Measurements from ENCODE around the gene BRCA1. TPM values are rescaled to one million over a fixed set of nuclear protein-coding genes. Genes with fewer than 3 reads are reported as not detected.
A peak's percentile ranks its signal among the peaks of the same experiment; 100 is the strongest.
"Not testable (repeated sequence)": the region's sequence is repeated elsewhere in the genome, so short reads cannot be mapped to it uniquely, and the experiment has no call there.

The BRCA1 gene
- total RNA-seq, 6 experiments from 2014 or later: 10.5 to 24.7 (median 22.5) TPM

DNA sequence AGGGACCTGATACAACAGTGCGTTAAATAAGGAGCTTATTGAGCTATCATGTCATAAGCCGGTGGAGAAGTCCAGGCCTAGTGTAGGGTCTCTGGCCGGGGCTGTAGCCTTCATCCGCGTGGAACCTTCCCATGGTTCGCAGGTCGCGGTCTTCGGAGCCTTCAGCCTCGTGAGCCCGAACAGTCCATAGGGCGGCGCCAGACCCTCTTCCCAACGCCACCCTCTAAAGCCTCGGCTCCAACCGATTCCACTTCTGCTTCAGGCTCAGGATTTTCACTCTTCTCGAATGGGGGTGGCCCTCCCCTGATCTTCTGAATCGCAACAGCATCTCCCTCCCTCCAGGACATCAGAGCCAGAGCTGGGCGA, 10.3 kb upstream of the BRCA1 start:
- no peak overlapping the region for H3K4me3 Mint-ChIP-seq
- TF ChIP-seq, protein P1, sequence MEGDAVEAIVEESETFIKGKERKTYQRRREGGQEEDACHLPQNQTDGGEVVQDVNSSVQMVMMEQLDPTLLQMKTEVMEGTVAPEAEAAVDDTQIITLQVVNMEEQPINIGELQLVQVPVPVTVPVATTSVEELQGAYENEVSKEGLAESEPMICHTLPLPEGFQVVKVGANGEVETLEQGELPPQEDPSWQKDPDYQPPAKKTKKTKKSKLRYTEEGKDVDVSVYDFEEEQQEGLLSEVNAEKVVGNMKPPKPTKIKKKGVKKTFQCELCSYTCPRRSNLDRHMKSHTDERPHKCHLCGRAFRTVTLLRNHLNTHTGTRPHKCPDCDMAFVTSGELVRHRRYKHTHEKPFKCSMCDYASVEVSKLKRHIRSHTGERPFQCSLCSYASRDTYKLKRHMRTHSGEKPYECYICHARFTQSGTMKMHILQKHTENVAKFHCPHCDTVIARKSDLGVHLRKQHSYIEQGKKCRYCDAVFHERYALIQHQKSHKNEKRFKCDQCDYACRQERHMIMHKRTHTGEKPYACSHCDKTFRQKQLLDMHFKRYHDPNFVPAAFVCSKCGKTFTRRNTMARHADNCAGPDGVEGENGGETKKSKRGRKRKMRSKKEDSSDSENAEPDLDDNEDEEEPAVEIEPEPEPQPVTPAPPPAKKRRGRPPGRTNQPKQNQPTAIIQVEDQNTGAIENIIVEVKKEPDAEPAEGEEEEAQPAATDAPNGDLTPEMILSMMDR (IDR thresholded peaks at IDR 0.05): no peak
- H3K27ac Mint-ChIP-seq: no peak overlapping the region
- DNase-seq: no peak
- no peaks in the 10 kb centered on the region for H3K9me3 Mint-ChIP-seq
- H3K4me1 Mint-ChIP-seq (ENCODE audit: low read depth): no peaks in the 10 kb centered on the region
- H3K27me3 Mint-ChIP-seq (ENCODE audit: insufficient read depth): no peaks in the 10 kb centered on the region
- H3K36me3 Mint-ChIP-seq (ENCODE audit: low read depth): no peaks in the 10 kb centered on the region; the same call in 1 of the 2 replicates

DNA sequence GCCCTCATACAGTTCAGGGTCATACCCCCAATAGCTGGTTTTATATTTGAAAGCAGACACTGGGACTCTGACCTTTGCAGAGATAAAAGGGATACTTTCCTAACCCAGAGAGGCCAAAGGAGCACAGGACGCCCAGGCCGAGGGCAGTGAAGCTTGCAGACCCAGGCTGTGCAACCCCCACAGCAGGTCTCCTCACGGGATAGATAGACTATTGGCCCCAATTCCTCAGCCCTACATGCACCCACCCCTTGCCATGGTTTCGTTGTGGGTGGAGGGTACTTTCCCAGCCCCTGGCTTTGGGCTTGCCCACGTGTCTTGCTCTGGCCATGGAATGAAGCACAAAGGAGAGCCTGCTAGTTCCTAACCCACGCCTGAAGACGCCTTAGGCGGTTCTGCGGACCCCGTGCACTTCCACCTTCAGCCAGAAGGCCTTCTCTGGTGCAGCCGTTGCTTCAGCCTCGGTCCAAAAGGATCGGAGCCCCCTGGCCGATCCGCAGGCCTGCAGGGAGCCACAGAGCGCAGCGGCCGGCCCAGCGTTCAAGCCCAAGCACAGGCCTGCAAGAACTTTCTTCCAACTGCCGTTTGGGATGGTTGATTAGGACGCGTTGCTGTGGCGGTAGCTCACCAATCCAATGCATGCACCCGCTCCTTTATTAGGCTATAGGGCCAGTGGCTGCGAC, 9.8 kb upstream of the BRCA1 start:
- DNase-seq: no peak
- TF ChIP-seq, protein P1 (IDR thresholded peaks at IDR 0.05): no peak
- H3K9me3 Mint-ChIP-seq: no peaks in the 10 kb centered on the region
- H3K4me3 Mint-ChIP-seq: no peak overlapping the region
- H3K4me1 Mint-ChIP-seq (ENCODE audit: low read depth): no peaks in the 10 kb centered on the region
- no peaks in the 10 kb centered on the region; the same call in 1 of the 2 replicates for H3K36me3 Mint-ChIP-seq (ENCODE audit: low read depth)
- H3K27me3 Mint-ChIP-seq (ENCODE audit: insufficient read depth): no peaks in the 10 kb centered on the region
- no peak overlapping the region for H3K27ac Mint-ChIP-seq

DNA sequence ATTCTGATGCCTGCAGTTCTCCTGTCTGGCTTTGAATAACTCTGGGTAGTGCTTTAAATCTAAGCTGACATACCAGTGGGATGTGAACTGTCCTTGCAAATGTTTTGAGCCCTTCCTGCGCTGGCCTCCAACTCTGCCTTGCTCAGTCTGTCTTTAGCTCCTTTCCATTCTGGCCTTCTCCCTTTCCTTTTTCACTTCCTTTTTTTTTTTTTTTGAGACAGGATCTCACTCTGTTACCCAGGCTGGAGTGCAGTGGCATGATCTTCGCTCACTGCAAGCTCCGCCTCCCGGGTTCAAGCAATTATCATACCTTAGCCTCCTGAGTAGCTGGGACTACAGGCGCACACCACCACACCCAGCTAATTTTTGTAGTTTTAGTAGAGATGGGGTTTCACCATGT, 8.3 kb upstream of the BRCA1 start:
- H3K27me3 Mint-ChIP-seq (ENCODE audit: insufficient read depth); H3K9me3 Mint-ChIP-seq; H3K27ac Mint-ChIP-seq; H3K36me3 Mint-ChIP-seq (ENCODE audit: low read depth); H3K4me3 Mint-ChIP-seq; H3K4me1 Mint-ChIP-seq (ENCODE audit: low read depth); DNase-seq: not testable (repeated sequence)

DNA sequence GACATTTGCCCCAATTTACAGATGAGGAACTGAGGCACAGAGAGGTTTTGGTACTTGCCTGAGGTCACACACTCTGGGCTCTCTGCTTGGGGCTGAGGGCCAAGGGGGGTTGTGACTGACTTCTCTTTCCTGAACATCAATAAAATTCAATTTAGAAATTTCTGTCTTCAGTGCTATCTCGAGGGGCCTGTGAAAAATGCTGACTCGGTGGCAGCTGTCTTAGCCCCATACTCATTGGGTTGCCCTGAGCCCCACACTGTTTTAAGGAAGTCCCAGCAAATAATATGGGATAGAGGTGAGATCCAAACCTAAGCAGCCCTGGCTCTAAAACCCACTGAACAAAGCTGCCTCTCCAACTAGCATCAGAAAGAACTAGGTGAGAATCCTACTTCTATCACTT, 7.0 kb upstream of the BRCA1 start:
- no peaks in the 10 kb centered on the region for H3K27me3 Mint-ChIP-seq (ENCODE audit: insufficient read depth)
- H3K27ac Mint-ChIP-seq: no peak overlapping the region
- DNase-seq: no peak
- H3K36me3 Mint-ChIP-seq (ENCODE audit: low read depth): peaks cover 11% of the 10 kb centered on the region
- TF ChIP-seq, protein P1 (IDR thresholded peaks at IDR 0.05): no peak
- H3K9me3 Mint-ChIP-seq: peaks cover 5% of the 10 kb centered on the region; the same call in 1 of the 2 replicates
- H3K4me3 Mint-ChIP-seq: no peak overlapping the region
- 0 out of 2 replicates have a peak, but pooled peaks cover 10% of the 10 kb centered on the region for H3K4me1 Mint-ChIP-seq (ENCODE audit: low read depth)

DNA sequence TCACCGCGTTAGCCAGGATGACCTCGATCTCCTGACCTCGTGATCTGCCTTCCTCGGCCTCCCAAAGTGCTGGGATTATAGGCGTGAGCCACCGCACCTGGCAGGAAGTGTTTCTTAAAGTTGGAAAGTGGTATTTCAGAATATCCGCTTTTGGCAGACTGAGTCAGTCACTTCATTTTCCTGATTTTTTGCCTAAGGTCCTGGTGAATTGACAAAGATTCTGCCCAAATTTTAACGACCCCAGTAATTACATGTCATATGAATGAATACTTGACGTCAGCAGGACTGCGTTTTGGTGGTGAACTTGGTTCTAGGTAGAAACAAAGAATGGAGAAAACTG, 4.5 kb upstream of the BRCA1 start:
- Mint-ChIP-seq H3K9me3 (peaks cover 5% of the 10 kb centered on the region; the same call in 1 of the 2 replicates), H3K27me3 (ENCODE audit: insufficient read depth) (peaks cover 5% of the 10 kb centered on the region), H3K36me3 (ENCODE audit: low read depth) (peaks cover 19% of the 10 kb centered on the region), H3K27ac (no peak overlapping the region), H3K4me1 (ENCODE audit: low read depth) (peaks cover 17% of the 10 kb centered on the region), H3K4me3 (no peak overlapping the region)
- TF ChIP-seq, protein P1 (IDR thresholded peaks at IDR 0.05): no peak
- no peak for DNase-seq

DNA sequence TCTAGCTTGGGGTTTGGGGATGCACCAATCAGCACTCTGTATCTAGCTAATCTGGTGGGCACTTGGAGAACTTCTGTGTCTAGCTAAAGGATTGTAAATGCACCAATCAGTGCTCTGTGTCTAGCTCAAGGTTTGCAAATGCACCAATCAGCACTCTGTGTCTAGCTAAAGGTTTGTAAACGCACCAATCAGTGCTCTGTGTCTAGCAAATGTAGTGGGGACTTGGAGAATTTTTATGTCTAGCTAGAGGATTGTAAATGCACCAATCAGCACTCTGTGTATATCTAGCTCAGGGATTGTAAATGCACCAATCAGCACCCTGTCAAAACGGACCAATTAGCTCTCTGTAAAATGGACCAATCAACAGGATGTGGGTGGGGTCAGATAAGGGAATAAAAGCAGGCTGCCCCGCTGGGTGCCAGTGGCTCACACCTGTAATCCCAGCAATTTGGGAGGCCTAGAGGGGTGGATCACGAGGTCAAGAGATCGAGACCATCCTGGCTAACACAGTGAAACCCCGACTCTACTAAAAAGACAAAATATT, 2.2 kb upstream of the BRCA1 start:
- Mint-ChIP-seq H3K4me3 (peak overlapping the region; percentile 60), H3K4me1 (ENCODE audit: low read depth) (peaks cover 23% of the 10 kb centered on the region), H3K36me3 (ENCODE audit: low read depth) (peaks cover 19% of the 10 kb centered on the region)
- H3K27ac Mint-ChIP-seq; H3K9me3 Mint-ChIP-seq; H3K27me3 Mint-ChIP-seq (ENCODE audit: insufficient read depth); DNase-seq: not testable (repeated sequence)
